Stimulated activated CD8-positive, alpha-beta memory T cell treated with anti-CD3 and anti-CD28 coated beads, Interleukin-12 subunit alpha, Interleukin-12 subunit beta, amount 100 ng/mL, for 1 hour (primary cell): ENCODE results near the gene ANKUB1.

Experiments
- DNase-seq: peaks from one replicate; pipeline ENCODE4 v3.0.0-alpha.2; 2020; ENCODE audit warnings: low read depth

Gene ANKUB1

DNA sequence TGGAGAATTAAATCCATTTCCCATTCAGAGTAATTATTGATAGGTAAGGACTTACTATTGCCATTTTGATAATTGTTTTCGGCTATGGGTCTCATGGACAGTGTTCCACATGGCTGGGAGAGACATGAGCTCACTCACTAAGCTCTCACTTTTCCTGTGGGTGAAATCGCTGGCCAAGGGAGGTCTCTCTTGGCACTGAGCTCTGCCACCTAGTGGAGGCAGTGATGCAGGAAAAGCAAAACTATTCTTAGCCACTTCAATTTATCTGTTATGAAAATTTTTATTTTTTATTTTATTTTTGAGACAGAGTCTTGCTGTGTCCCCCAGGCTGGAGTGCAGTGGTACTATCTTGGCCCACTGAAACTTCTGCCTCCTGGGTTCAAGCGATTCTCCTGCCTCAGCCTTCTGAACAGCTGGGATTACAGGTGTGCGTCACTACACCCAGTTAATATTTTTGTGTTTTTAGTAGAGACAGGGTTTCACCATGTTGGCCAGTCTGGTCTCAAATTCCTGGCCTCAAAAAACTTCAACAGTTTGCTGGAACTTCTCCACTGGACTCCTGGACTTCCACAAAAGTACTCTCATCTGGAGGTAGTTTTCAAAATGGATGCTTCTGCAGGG, 16.0 kb upstream of the ANKUB1 start:
- peak; percentile 20 for DNase-seq

DNA sequence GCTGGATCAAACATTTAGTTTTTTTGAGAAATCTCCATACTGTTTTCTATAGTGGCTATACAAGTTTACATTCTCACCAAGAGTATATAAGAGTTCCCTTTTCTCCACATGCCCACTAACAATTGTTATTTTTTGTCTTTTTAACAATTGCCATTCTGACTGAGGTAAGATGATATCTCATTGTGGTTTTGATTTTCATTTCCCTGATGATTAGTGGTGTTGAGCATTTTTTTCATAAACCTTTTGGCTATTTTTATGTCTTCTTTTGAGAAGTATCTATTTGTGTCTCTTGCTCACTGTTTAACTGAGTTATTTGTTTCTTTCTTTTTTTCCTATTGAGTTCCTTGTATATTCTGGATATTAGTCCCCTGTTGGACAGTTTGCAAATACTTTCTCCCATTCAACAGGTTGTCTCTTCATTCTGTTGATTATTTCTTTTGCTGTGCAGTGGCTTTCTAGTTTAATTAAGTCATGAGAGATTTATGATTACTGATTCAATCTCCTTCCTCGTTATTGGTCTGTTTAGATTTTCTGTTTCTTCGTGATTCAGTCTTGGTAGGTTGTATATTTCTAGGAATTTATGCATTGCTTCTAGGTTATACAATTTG, 13.9 kb upstream of the ANKUB1 start:
- DNase-seq: no peak

DNA sequence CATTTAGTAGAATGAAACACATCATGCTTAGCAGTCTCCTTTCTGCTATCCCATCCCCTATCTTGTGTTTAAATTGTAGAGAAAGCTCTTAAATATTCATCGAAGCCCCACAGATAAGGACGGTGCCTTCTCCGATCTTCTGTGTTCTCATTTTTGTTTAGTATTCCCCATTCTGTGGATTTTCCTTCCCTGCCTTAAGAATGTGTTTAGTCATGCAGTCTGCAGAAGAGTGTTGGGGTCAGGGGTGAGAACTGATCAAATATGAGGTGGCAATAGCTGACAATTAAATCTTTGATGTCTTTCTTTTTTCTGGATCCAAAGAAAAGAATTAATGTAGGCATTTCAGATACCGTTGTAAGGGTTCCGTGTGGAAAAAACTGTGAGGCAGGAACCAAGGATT, 9.3 kb upstream of the ANKUB1 start:
- DNase-seq: no peak

DNA sequence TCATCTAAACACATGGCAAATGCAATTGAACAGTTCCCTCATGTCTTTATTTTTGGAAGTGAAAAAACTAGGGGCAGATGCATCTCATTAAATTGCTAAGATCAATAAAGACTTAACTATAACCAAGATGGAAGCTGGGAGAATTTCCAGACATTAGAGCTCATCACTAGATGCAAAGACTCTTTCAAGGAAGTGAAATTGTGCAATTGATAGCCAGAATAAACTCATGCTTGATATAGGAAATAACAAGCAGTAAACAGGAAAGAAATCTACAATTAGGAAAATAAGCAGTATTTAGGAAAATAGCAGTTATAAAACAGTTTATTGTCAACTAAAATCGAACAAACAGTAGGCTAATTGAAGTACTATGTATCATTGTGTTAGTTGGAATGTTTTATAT, 8.8 kb upstream of the ANKUB1 start:
- no peak for DNase-seq

DNA sequence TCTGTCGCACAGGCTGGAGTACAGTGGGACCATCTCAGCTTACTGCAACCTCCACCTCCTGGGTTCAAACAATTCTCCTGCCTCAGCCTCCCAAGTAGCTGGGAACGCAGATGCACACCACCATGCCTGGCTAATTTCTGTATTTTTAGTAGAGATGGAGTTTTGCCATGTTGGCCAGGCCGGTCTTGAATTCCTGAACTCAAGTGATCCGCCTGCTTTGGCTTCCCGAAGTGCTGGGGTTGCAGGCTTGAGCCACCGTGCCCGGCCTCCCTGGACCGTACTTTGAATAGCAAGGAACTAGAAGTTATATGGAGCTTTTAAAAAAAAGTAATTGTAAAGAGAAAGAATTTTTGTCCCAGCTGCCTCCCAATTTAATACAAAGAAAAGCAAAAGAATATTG, 8.3 kb upstream of the ANKUB1 start:
- no peak for DNase-seq

DNA sequence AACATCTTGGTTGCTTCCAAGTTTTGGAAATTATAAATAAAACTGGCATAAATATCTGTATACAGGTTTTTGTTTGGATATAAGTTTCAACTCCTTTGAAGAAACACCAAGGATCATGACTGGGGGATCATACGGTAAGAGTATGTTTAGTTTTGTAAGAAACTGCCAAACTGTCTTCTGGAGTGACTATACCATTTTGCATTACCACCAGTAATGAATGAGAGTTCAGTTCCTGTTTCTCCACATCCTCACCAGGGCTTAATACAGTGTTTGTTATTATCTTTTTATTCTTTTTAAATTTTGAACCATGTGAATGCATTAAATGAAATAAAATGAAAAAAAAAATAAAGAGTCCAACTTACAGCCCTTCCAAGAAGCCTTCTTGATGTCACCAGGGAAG, 3.7 kb upstream of the ANKUB1 start:
- no peak for DNase-seq

DNA sequence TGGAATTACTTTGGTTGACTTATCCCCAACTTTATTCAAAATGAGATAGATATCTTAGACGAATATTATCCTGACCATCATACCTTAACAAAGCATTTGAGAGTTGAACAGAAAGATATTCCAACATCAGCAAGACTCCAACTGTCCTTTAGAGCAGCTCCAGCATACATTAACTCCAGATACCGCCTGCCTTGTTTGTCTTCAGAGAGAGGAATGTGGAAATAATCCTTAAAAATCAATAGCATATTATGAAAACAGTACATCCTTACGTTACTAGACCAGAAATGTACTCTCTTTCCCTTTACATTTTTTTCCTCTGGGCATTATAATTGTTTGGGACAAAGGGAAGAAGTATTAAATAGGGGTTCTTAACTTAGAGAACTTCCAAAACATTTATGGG, 1.7 kb downstream of the ANKUB1 start:
- no peak for DNase-seq

DNA sequence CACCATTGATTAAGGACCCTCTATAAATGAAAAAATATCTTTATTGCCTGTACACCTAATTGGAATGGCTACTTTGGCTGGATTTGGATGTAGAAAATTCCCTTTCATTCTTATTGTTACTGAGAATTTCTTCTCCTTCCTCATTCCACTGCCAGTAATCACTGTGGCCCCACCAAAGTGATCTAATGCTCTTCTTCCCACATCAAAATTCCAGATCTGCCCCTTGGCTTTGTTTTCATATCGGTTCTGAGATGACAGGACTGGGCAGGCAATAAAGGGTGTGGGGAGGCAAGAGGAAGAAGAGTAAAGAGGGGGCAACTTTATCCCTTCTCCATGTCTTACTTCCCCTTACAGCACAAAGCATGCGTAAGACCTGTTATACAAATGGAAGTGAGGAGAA, 2.1 kb downstream of the ANKUB1 start:
- DNase-seq: no peak

DNA sequence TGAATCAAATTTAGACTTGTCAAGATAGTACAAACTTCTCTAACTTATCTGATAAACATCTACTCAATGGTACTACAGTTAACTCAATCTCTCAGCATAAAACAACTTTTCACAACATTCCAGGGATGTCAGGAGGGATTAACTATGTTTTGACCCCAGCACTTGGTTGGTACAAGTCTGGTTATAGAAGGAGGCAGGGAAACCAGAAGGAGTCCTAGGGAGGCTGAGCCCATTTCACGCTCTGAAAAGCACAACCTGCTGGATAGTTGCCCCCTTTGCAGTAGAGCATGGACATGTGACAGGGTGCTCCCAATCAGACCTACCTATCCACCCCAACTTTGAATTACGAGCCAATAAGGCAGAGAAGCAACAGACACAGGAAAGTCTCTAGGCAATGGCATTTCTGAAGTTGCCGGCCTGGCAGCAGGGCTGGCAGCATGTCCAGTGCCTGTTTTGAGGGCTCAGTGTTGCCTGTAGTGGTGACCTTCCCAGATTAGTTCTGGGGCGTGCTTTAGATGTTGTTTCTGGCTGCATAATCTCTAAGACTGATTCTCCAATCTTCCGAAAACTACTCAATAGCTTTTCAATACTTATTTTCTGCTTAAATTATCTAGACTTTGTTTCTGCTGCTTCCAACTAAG, 8.2 kb downstream of the ANKUB1 start:
- DNase-seq: no peak

DNA sequence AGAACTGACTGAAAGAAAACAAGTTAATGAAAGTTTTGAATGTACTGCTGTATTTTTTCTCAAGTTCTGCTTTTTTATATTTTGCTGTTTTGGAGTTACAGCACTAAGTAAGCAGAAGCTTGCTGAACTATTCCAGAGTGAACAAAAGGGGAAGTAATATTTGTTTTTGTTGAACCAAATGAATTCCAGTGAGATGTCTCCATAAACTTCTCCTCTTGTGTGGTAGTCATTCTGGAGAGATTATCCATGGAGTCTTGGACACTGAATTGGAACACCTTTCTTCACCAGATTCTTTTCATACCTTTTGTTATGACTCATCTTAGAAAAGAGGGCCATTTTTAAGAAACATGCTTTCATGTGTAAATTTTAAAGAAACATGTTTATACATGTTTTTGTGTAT, 8.8 kb downstream of the ANKUB1 start:
- DNase-seq: no peak

DNA sequence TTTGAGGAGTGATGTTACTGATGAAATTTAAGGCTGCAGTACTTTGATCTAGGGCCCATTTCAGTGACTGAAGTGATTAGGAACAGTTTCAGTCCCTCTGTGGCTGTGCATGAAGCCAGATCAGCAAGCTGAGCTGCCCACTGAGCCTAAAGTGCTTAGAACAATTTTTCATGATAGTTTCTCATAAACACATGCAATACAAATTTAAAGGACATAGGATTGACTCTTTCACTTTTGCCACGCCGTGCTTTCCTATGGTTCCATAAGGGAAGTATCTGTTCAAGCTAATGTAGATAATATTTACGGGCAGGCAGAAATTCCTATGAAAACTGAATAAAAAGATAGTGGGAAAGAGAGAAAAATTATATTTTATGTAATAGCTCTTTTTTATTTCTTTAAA, 10.6 kb downstream of the ANKUB1 start:
- DNase-seq: no peak

DNA sequence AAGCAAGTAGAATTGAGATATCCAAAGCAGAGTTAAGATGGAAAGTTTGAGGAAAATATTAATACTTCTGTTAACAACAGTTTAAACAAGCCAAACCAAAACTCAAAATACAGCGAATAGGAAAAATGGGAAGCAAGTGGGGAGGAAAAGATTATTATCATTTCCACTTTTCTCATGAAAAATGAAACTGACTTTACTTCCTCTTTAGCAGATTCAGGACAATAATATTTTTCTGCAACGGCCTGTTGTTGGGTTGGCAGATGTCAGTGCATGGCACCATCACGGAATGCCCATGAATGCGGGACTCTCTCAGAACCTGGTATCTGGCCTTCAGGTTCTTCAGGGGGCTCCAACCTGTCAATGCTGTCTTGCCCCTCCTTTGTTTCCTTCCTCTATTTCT, 11.1 kb downstream of the ANKUB1 start:
- DNase-seq: no peak

DNA sequence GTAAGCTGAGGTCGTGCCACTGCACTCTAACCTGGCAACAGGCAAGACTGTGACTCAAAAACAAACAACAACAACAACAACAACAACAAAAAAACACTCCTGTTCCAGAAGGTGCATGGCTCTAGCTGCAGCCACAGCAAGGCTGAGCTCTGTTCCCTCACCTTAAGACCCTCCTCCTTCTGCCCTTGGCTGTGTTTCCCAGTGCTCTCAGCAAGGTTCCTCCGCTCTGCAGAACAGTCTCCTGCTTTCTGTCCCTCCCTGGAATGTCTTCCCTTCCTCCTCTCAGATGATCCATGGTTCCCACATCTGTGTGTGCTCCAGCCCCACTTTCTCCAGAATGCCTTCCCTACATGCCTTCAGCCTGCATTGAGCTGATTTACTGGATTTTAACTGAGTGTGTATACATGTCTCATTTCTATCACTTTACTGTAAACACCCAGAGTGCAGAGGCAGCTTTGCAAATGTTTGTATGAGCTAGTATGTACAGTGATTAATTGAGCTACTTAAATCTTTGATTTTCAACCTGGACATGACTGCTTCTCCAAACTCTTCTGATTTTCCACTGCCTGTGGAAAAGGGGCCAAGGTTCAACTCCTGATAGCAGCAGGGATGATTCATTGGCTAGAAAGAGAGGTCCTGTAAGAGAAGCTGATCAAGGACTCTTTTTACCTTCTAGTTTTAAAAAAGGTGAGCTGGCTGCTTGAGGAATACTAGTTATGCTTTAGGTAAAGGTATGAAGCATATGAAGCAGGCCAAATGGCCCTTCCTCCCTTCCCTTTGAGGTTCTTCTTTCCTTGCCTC, 14.7 kb downstream of the ANKUB1 start:
- DNase-seq: no peak

DNA sequence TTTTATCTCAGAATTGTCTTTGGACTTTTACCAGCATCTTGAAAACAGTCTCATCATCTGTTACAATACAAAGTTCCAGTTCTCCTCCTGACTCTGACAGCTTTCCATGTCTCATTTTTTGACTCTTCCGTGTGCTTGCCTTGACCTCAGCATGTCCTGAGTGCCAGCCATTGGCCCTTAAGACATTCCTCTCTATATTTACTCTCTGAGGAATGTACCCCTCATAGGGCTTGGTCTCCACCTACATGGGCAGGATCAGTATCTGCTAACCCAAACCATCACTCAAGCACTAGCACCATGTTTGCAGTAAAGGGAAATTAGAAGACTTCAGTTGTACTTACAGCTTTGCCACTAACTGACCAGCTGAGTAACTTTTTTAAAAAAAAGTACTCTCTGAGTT, 16.2 kb downstream of the ANKUB1 start:
- no peak for DNase-seq

DNA sequence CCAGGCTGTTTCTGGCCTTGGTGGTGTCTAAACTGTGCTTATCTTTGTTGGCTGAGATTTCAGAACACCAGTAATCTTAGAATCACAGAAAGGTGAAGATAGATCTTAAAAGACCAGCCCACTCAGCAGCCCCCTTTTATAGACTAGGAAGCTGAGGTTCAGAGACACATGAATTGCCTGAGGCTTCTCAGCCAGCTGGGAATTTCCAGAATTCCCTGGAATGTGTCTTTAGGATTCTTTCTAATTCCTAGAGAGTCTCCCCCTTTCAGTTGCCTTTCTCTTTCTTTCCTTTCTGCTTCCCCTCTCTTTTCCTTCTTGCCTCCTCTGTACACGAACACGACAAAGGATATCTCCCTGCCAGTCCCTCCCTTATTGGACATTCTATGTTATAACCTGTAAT, 19.5 kb downstream of the ANKUB1 start:
- DNase-seq: no peak

DNA sequence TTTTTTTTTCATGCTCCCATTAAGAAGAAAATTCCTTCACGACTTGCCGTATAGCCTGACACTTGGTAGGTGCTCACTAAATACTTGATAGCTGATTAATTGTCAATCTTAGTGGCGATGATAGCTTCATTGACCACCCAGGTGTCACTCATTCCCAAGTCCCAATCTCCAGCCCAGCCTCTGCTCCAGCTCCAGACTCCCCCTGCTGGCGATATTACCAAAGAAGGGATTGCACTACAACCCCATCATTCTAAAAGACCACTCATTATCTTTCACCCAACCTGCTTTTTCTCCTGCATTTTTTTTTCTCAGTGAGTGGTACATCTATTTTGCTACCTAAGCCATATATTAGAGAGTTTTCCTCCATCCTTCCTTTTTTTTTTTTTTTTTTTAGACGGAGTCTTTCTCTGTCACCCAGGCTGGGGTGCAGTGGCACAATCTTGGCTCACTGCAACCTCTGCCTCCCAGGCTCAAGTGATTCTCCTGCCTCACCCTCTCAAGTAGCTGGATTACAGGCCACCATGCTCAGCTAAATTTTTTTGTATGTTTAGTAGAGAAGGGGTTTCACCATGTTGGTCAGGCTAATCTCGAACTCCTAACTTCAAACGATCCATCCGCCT, 20.6 kb downstream of the ANKUB1 start:
- peak; percentile 9 for DNase-seq

DNA sequence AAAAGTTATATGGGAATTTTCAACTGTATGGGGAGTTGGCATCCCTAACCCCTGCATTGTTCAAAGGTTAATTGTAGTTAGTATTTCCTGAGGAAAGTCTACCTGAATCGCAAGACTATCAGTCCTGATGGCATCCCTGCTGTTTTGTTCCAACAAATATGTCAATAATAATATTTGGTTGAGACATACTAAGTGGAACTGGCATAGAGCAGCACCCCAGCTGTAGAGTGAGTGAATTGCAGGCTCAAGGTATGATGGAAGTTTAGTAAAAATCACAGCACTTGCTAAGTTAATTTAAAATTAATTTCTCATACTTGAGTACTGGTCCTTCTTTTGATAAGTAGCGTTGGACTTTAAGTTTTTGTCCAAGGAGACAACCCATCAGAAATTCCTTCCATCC, 22.1 kb downstream of the ANKUB1 start:
- no peak for DNase-seq

DNA sequence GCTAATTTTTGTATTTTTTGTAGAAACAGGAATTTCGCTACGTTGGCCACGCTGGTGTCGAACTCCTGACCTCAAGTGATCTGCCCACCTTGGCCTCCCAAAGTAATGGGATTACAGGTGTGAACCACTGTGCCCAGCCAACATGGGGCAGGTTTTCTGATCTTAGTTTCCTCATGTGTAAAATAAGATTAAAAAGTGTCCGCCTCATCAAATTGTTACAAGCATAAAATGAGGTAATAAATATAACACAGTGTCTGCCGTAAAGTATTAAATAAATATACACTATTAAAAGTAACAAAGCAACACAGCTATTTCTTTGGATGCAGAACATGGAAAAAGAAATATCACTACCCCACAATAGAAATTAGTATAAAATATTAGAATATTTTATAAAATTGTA, 23.6 kb downstream of the ANKUB1 start:
- no peak for DNase-seq

DNA sequence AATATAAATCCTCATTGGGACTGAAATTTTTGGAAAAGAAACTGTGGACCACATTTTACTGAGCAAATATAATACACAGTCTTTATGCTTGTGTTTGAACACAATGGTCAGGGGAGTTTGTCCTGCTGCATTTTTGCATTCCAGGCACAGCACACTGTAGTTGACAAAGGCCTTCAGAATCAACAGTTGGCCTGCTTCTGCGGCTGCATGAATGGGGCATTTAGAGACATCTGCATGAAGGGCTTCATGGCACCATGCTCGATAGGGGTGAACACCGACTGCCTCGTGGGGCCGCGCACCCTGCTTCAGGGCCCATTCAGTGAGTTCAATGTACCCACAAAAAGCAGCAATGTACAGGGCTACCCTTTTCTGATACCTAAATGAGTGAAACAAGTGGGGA, 24.6 kb downstream of the ANKUB1 start:
- no peak for DNase-seq

DNA sequence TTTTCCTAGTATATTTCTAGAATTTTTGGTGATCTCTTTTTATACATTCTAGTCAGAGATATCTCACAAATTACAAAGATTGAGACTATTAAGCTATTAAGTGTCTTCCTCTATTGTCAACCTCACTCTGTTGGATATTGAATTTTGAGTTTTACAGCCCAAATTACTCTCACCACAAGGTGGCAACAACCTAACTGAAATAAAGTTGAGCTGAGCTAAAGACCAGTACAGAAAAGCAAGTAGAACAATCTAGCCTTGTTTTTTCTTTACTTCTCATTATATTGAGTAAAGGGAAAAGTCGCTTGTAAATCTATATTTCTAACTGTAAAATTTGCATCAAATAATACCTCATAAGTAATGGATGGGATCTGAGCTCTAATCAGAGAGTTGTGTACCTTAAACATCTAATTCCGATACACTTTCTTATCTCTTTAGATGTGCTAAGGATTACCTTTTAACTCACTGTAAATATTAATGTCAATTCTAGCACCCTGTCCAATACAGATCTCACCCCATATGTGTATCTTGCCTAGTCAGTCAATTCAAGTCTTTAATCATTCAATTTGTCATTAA, 26.5 kb downstream of the ANKUB1 start:
- no peak for DNase-seq

DNA sequence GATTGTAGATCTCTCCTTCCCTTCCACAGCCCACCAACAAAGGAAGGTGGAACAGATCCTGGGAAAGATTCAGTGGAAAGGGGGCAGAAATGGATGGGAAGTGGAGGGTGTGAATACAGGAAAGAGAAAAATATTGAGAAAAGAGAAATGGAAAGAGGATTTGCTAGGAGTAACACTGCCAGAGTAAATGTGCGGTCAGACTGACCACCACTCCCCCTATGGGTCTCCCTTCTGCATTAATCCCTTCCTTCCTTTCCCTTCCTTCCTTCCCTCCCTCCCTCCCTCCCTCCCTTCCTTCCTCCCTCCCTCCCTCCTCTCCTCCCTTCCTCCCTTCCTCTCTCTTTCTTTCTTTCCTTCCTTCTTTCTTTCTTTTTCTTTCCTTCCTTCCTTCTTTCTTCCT, 28.1 kb downstream of the ANKUB1 start:
- no peak for DNase-seq

DNA sequence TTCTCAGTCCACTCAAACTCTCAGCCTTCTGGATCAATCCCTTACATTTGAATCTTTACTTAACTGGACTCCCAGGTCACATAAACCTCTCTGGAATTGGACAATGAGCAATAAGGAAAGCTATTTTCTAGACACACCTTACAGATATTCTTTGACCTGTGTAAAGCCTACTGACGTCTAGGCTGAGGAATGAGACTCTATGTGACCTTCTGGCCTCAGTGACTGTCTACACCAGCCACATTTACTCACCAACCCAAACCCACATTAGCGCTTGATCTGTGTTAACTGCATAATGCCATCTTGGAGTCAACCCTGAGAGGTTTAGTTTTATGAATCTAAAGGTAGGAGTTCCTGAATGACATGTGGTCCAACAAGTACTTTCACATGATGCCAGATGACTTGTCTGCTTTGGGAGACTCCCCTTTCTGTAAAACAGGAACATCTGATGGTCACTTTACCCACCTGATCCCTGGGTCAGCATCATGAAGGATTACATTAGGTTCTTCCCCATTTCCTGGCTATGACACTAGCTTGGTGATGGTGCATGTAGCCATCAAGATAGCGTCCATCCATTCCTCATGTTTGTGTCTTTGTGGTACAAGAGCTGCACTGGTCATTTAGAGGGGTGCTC, 28.7 kb downstream of the ANKUB1 start:
- no peak for DNase-seq
